ENCODE results near the gene CORO1C.

DNA sequence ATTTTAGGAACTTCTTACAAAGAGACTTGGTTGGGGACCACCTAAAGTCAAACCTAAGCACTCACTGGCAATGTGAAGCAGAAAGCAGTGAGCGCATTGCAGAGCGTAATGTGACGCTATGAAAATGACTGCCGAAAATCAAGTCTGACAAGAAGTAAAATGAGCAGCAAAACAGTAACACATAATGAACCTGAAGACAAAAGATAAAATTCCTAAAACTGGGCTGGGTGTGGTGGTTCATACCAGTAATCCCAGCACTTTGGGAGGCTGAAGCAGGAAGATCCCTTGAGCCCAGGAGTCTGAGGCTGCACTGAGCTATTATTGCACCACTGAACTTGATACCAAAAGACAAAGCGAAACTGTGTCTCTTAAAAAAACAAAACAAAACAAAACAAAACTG lies 16.5 kb downstream of the CORO1C start:
- TF ChIP-seq, protein P1, sequence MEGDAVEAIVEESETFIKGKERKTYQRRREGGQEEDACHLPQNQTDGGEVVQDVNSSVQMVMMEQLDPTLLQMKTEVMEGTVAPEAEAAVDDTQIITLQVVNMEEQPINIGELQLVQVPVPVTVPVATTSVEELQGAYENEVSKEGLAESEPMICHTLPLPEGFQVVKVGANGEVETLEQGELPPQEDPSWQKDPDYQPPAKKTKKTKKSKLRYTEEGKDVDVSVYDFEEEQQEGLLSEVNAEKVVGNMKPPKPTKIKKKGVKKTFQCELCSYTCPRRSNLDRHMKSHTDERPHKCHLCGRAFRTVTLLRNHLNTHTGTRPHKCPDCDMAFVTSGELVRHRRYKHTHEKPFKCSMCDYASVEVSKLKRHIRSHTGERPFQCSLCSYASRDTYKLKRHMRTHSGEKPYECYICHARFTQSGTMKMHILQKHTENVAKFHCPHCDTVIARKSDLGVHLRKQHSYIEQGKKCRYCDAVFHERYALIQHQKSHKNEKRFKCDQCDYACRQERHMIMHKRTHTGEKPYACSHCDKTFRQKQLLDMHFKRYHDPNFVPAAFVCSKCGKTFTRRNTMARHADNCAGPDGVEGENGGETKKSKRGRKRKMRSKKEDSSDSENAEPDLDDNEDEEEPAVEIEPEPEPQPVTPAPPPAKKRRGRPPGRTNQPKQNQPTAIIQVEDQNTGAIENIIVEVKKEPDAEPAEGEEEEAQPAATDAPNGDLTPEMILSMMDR (conservative IDR thresholded peaks at IDR 0.05; ENCODE audit: low read depth, low read length), result no peak
- no peak for TF ChIP-seq EZH2 (IDR thresholded peaks at IDR 0.05; ENCODE audit: borderline replicate concordance, low read depth, low read length, poor library complexity, severe bottlenecking)
